Activated CD4-positive, alpha-beta T cell treated with anti-CD3 and anti-CD28 coated beads for 48 hours (primary cell): ENCODE results near the gene SYT9.

Source experiments
- DNase-seq: peaks from one replicate; pipeline ENCODE4 v3.0.0-alpha.2; 2020

The SYT9 gene

GRCh38 chr11:7348432-7349304 is 97.0 kb downstream of the SYT9 start:
- no peak for DNase-seq

GRCh38 chr11:7351228-7351627 is 99.5 kb downstream of the SYT9 start:
- no peak for DNase-seq

GRCh38 chr11:7353100-7353499 is 101.4 kb downstream of the SYT9 start:
- peak; percentile 19 for DNase-seq

GRCh38 chr11:7364660-7365059 is 113.0 kb downstream of the SYT9 start:
- DNase-seq = no peak

- DNase-seq = no peak
These were observed 116.1 kb downstream of the SYT9 start for GRCh38 chr11:7367803-7368202.

GRCh38 chr11:7376386-7376785 is 124.7 kb downstream of the SYT9 start:
- no peak for DNase-seq

- no peak for DNase-seq
These were observed 130.2 kb downstream of the SYT9 start for GRCh38 chr11:7381937-7382336.

GRCh38 chr11:7383406-7383805 is 131.7 kb downstream of the SYT9 start:
- DNase-seq = no peak

- DNase-seq = no peak
These were observed 133.0 kb downstream of the SYT9 start for GRCh38 chr11:7384691-7385090.

GRCh38 chr11:7385532-7385931 is 133.8 kb downstream of the SYT9 start:
- no peak for DNase-seq

GRCh38 chr11:7413961-7414915 is 162.5 kb downstream of the SYT9 start:
- DNase-seq = no peak

GRCh38 chr11:7414973-7415817 is 163.5 kb downstream of the SYT9 start:
- no peak for DNase-seq

GRCh38 chr11:7416080-7416479 is 164.4 kb downstream of the SYT9 start:
- no peak for DNase-seq

- DNase-seq = no peak
These were observed 165.6 kb downstream of the SYT9 start for GRCh38 chr11:7417328-7417727.

- no peak for DNase-seq
These were observed 166.4 kb downstream of the SYT9 start for GRCh38 chr11:7418061-7418460.

- no peak for DNase-seq
These were observed 167.2 kb downstream of the SYT9 start for GRCh38 chr11:7418906-7419305.

GRCh38 chr11:7421136-7421535 is 169.4 kb downstream of the SYT9 start:
- DNase-seq = no peak

GRCh38 chr11:7422544-7423331 is 171.0 kb downstream of the SYT9 start:
- DNase-seq = no peak

- no peak for DNase-seq
These were observed 172.2 kb downstream of the SYT9 start for GRCh38 chr11:7423946-7424345.

GRCh38 chr11:7427733-7428132 is 176.0 kb downstream of the SYT9 start:
- DNase-seq = no peak

- no peak for DNase-seq
These were observed 176.5 kb downstream of the SYT9 start for GRCh38 chr11:7428196-7428595.

GRCh38 chr11:7430496-7430895 is 178.8 kb downstream of the SYT9 start:
- no peak for DNase-seq
